ENCODE measurements around the gene WRNIP1.
"Not testable (repeated sequence)": the region's sequence is repeated elsewhere in the genome, so short reads cannot be mapped to it uniquely, and the experiment has no call there.

Gene WRNIP1

DNA sequence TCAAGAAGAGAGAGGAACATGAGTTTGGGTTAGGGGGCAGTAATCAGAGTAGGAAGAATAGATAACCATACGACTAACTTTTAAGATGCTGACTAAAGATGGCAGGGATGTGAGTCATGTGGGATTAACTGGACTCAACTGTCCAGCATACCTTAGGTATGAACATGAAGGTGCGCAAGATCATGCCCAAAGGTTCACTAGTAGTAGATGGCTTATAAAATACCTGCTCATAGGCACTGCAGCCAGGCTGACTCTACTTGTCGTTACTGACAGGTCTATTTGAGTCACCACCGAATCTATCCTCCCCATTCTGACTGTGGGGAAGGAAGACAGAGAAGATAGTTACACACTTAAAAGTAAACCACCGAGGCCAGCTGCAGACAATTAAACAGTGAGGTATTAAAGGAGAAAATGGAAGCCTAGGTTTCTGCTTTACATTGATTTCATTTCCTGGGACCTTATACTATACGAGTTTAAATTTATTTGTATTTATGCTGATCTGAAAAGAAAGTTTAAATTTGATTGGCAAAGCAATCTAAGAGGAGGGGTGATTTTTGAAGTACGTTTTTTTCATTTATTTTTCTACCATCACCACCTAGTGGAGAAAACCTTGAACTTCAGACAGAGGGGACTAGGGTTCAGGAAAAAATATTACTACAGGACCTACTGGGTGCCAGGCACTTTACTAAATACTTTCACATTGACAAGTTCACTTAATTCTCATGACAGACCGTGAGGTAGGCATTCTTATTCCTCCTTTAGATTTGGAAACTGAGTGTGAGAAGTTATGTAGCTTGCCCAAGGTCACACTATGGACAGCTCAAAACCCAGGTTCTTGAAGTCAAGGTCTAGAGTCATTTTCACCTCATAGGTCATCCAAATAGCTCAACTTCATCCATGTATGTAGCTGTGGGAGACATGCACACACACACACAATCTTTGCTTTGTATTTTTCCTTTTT is 4.0 kb upstream of the WRNIP1 start:
- no peak for DNase-seq (ENCODE audit: low read depth, low spot score)

GRCh38 chr6:2762868-2763267 is 2.3 kb upstream of the WRNIP1 start:
- DNase-seq (ENCODE audit: low read depth, low spot score): not testable (repeated sequence)

DNA sequence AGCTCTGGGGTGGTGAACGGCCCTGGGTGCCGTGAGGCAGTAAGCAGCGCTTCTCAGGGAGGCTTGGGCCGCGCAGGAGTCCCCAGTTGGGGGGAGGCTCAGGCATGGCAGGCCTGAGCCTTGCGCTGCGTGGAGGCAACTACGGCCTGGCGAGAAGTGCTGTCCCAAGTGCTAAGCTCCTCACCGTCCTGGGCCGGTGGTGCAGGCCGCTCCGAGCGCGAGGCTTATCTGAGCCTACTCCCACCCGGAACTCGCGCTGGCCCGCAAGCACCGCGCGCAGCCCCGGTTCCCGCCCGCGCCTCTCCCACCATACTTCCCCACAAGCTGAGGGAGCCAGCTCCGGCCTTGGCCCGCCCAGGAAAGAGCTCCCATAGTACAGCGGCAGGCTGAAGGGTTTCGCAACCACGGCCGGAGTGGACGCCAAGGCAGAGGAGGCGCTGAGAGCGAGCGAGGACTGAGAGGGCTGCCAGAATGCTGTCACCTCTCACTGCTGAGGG is 1.8 kb upstream of the WRNIP1 start:
- no peak for DNase-seq (ENCODE audit: low read depth, low spot score)

GRCh38 chr6:2763876-2764540 is 1.2 kb upstream of the WRNIP1 start:
- DNase-seq (ENCODE audit: low read depth, low spot score): no peak

- DNase-seq (ENCODE audit: low read depth, low spot score): no peak
Observed at GRCh38 chr6:2764610-2765165, 505 bp upstream of the WRNIP1 start.

GRCh38 chr6:2765896-2766766 is 938 bp downstream of the WRNIP1 start:
- no peak for DNase-seq (ENCODE audit: low read depth, low spot score)

GRCh38 chr6:2766767-2767656 is 1.8 kb downstream of the WRNIP1 start:
- DNase-seq (ENCODE audit: low read depth, low spot score): no peak

DNA sequence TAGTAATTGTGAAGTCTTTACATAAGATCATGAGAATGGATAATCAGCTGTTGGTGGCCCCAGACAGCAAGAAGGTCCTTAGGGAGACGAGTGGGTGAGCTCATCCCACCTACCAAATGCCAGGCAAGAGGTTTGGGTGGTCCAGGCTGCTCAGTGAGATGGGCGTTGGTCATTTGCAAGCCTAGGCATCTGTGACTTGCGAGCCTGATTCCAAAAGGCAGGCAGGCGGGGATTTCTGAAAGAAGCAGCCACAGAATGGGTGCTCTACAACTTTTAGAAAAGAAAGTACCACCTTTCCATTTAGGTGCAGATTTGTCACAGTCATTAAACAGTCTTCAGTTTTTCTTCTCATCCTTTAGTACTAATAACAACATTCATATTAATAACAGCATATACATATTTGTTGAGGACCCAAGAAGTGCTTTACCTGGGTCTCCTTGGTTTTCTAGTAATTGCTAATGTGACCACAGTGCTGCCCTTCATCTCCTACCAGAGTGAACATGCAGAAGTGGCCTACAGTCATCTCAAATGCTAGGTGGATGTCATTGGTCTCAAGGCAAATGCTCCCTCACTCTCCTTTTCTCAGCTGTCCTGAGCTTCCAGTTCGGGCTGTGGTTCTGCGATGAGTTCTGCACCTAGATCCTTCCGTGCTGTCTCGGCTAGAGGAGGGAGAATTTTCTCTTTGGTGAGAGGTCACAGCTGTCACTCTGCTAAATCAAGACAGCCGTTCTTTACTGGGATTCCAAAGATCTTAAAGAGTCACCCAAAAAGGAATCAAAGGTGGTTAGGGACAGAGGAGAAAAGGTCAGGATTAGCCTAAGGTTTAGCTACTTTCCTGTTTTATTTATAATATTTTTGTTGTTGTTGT is 2.7 kb downstream of the WRNIP1 start:
- no peak for DNase-seq (ENCODE audit: low read depth, low spot score)

DNA sequence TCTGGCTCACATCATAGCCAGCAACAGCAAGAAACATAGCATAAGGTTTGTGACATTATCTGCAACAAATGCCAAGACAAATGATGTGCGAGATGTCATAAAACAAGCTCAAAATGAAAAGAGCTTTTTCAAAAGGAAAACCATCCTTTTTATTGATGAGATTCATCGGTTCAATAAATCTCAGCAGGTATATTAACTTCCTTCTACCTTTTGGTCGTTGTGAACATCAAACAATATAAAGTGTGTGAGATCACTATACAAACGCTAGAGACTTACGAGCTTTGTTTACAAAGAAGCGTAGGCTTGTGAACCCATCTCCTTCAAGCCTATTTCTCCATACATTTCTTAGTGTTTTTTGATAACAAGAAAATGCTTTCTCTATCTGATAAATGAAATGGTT is 3.5 kb downstream of the WRNIP1 start:
- no peak for DNase-seq (ENCODE audit: low read depth, low spot score)

- DNase-seq (ENCODE audit: low read depth, low spot score): no peak
Observed at GRCh38 chr6:2770171-2770570, 5.0 kb downstream of the WRNIP1 start.

GRCh38 chr6:2771079-2771478 is 5.9 kb downstream of the WRNIP1 start:
- no peak for DNase-seq (ENCODE audit: low read depth, low spot score)

DNA sequence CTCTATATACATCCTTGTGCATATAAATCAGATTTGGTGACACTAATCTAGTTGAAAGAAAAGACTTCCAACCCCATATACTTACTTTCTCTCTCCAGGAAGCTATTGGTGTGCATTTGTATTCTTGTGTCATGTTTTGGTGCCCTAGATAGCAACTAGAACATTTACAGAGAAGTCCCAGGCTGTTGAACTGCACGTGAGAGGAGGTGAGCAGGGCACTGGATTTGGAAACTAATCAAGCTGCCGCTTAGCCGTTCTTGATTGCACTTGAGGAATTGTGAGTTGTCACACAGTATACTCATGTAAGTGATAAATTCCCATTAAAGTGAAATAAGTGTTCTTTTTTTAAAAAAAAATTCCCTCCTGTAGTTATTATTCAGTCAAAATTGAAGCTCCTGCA is 7.6 kb downstream of the WRNIP1 start:
- DNase-seq (ENCODE audit: low read depth, low spot score): no peak

DNA sequence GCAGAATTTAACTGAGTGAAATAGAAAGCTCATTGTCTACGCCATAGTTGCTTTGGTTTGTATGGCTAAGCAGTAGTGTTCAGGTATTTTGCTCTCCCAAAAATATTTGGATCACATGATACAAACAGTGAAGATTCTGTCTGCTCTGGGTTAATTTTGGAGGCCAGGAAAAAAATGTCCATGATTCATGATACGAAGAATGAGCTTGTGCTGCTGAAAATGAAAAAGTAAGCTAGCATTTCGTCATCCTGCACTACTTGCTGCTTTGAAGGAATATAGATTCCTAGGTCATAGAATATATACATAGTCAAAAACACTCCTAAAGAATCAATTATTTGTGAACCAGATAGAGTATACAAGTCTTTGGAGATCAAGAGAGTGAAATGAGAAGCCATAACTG is 8.3 kb downstream of the WRNIP1 start:
- no peak for DNase-seq (ENCODE audit: low read depth, low spot score)

- DNase-seq (ENCODE audit: low read depth, low spot score): no peak
Observed at GRCh38 chr6:2775003-2775402, 9.8 kb downstream of the WRNIP1 start.

GRCh38 chr6:2777249-2777648 is 12.1 kb downstream of the WRNIP1 start:
- DNase-seq (ENCODE audit: low read depth, low spot score): no peak

DNA sequence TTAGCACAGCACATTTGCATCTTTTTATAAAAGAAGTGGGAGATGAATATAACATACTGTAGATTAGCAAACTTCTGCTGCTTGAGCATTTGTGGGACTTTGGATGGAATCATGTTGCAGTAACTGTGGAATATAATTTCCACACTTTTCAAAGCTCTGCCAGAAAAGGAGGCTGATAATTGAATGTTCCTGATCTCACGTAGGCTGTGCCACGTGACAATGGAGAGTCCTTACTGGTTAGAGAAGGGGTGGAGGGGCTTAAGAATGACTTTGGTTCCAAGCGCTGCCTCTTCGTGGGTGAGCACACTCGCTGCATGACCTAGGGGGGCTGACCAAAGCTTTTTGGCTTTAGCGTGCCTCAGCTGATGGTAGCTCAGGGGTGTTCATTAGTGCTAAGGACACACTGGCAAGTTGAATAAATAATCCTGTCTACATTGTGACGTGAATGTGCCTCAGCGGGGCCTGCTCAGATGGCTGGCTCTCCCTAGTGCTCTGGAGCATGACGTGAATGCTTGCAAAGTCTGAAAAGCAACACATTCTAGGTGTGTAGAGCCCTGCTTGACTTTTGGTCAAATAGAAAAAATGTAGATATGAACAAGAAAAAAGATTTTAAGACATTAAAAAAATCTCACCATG is 15.0 kb downstream of the WRNIP1 start:
- DNase-seq (ENCODE audit: low read depth, low spot score): no peak

GRCh38 chr6:2781685-2782355 is 16.6 kb downstream of the WRNIP1 start:
- no peak for DNase-seq (ENCODE audit: low read depth, low spot score)

DNA sequence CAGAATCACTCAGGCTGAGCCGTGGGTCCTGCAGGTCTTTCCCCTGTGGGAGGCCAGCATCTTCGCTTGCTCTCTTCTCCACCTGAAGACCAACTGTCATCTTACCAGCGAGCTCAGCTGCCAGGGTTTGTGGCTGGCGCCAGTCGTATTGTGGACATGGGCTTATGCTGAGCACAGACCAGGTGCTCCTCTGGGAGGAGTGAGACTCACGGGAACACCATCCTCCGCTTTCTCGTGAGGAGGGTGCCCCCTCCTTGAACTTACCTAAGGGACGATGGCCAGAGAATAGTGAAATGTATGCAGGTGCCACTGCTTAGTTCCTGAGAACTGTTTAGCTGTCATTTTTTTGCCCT is 17.1 kb downstream of the WRNIP1 start:
- DNase-seq (ENCODE audit: low read depth, low spot score): no peak

DNA sequence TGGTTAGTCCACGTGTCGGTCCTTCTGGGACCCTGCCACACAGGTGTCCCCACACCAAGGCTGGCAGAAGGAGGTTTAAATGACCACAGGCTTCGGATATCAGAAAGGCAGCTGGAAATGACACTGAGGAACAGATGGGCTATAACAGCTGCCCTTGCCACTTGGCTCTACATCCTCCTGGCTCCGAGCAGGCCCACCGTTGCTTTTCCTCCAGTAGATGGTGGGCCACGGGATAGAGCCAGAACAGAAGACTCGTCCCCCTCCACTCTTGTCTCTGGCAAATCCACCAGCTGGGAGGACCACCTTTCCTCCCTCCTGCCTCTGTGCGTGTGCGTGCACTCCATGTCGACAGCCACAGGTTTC is 17.6 kb downstream of the WRNIP1 start:
- no peak for DNase-seq (ENCODE audit: low read depth, low spot score)

All from activated naive CD8-positive, alpha-beta T cell treated with anti-CD3 and anti-CD28 coated beads, Interleukin-2, amount 50 U/mL, for 16 hours (primary cell).